HG03342 (cell line): Measurements from ENCODE around the gene OR5K3.

Source experiments
- ATAC-seq: cut with Tn5 transposase; IDR thresholded peaks from one replicate; pipeline ENCODE4 v1.9.1; 2021; ENCODE audit warnings: mild to moderate bottlenecking, moderate library complexity; ENCODE audit not compliant: unreplicated experiment

OR5K3 gene

GRCh38 chr3:98432575-98432974, 42.1 kb downstream of the OR5K3 start:
- no peak for ATAC-seq

- no peak for ATAC-seq
Observed at GRCh38 chr3:98433764-98434163, 43.3 kb downstream of the OR5K3 start.

- ATAC-seq = no peak
Observed at GRCh38 chr3:98434412-98434811, 43.9 kb downstream of the OR5K3 start.

- ATAC-seq = no peak
Observed at GRCh38 chr3:98440283-98440682, 49.8 kb downstream of the OR5K3 start.
